ENCODE measurements around the gene LRRC2. TPM values are rescaled to one million over a fixed set of nuclear protein-coding genes. Genes with fewer than 3 reads are reported as not detected.

The LRRC2 gene
- total RNA-seq, 2 donors from 2014 or later: under 0.01 to 0.42 TPM

- ATAC-seq (ENCODE audit: insufficient number of reproducible peaks, low FRiP score, low read depth) (no peak), DNase-seq (ENCODE audit: low spot score) (no peak)
- Histone ChIP-seq H3K4me1 (ENCODE audit: control insufficient read depth in 1 of 2, low read depth in 2 of 2) (no peaks in the 10 kb centered on the region), H3K36me3 (no peaks in the 10 kb centered on the region), H3K27ac (no peak overlapping the region), H3K27me3 (replicated peaks; ENCODE audit: insufficient read depth) (no peaks in the 10 kb centered on the region), H3K9me3 (no peaks in the 10 kb centered on the region), H3K4me3 (no peak overlapping the region)
- TF ChIP-seq CTCF (IDR thresholded peaks at IDR 0.05): no peak
These were observed 9.6 kb upstream of the LRRC2 start for GRCh38 chr3:46575577-46576222.

- TF ChIP-seq CTCF (IDR thresholded peaks at IDR 0.05): no peak
- no peaks in the 10 kb centered on the region for H3K4me1 ChIP-seq (ENCODE audit: control insufficient read depth in 1 of 2, low read depth in 2 of 2)
- no peaks in the 10 kb centered on the region for H3K36me3 ChIP-seq
- H3K27me3 ChIP-seq (replicated peaks; ENCODE audit: insufficient read depth): no peaks in the 10 kb centered on the region
- H3K4me3 ChIP-seq: no peak overlapping the region
- DNase-seq (ENCODE audit: low spot score) (no peak), ATAC-seq (ENCODE audit: insufficient number of reproducible peaks, low FRiP score, low read depth) (no peak)
- H3K9me3 ChIP-seq: no peaks in the 10 kb centered on the region
- no peak overlapping the region for H3K27ac ChIP-seq
These were observed 8.9 kb upstream of the LRRC2 start for GRCh38 chr3:46574881-46575576.

GRCh38 chr3:46574243-46574646, 8.1 kb upstream of the LRRC2 start:
- no peak for TF ChIP-seq CTCF (IDR thresholded peaks at IDR 0.05)
- ATAC-seq (ENCODE audit: insufficient number of reproducible peaks, low FRiP score, low read depth) (no peak), DNase-seq (ENCODE audit: low spot score) (no peak)
- no peak overlapping the region for H3K27ac ChIP-seq
- no peaks in the 10 kb centered on the region for H3K4me1 ChIP-seq (ENCODE audit: control insufficient read depth in 1 of 2, low read depth in 2 of 2)
- no peaks in the 10 kb centered on the region for H3K9me3 ChIP-seq
- no peak overlapping the region for H3K4me3 ChIP-seq
- no peaks in the 10 kb centered on the region for H3K27me3 ChIP-seq (replicated peaks; ENCODE audit: insufficient read depth)
- no peaks in the 10 kb centered on the region for H3K36me3 ChIP-seq

GRCh38 chr3:46573701-46574100, 7.6 kb upstream of the LRRC2 start:
- H3K27ac ChIP-seq: no peak overlapping the region
- no peaks in the 10 kb centered on the region for H3K4me1 ChIP-seq (ENCODE audit: control insufficient read depth in 1 of 2, low read depth in 2 of 2)
- ATAC-seq (ENCODE audit: insufficient number of reproducible peaks, low FRiP score, low read depth): no peak
- H3K4me3 ChIP-seq: no peak overlapping the region
- H3K9me3 ChIP-seq: no peaks in the 10 kb centered on the region
- no peak for DNase-seq (ENCODE audit: low spot score)
- TF ChIP-seq CTCF (IDR thresholded peaks at IDR 0.05): no peak
- no peaks in the 10 kb centered on the region for H3K36me3 ChIP-seq
- H3K27me3 ChIP-seq (replicated peaks; ENCODE audit: insufficient read depth): no peaks in the 10 kb centered on the region

- Histone ChIP-seq H3K27me3 (replicated peaks; ENCODE audit: insufficient read depth) (no peaks in the 10 kb centered on the region), H3K4me3 (no peak overlapping the region), H3K9me3 (no peaks in the 10 kb centered on the region), H3K4me1 (ENCODE audit: control insufficient read depth in 1 of 2, low read depth in 2 of 2) (peaks cover 0 to under 1% of the 10 kb centered on the region in 2 donors), H3K27ac (no peak overlapping the region), H3K36me3 (no peaks in the 10 kb centered on the region)
- no peak for TF ChIP-seq CTCF (IDR thresholded peaks at IDR 0.05)
- ATAC-seq (ENCODE audit: insufficient number of reproducible peaks, low FRiP score, low read depth) (no peak), DNase-seq (ENCODE audit: low spot score) (no peak)
These were observed 5.6 kb upstream of the LRRC2 start for GRCh38 chr3:46571684-46572083.
